Measurements from ENCODE around the gene HDAC7.

GRCh38 chr12:47758834-47759690, 60.6 kb downstream of the HDAC7 start, which contains the start of gene RAPGEF3:
- TF ChIP-seq CTCF (IDR thresholded peaks at IDR 0.05) (peak; percentile 31 to 57 (median 42)), POLR2A (IDR thresholded peaks at IDR 0.05) (peak; percentile 21)

All from prostate gland (tissue), 2 donors.